Ovary (tissue), 9 donors: ENCODE data around the gene BHLHE23. TPM values are rescaled to one million over a fixed set of nuclear protein-coding genes. Genes with fewer than 3 reads are reported as not detected.

Experiments used
- DNase-seq, 5 donors: peaks; one replicate each; pipeline ENCODE4 v3.0.0-alpha.2; 2019 to 2020
- H3K27ac ChIP-seq, 2 donors: fragments of 200-600 bp; one replicate each; pipeline versions ENCODE4 v1.5.1 to v1.8.0; 2019 to 2022
- H3K27me3 ChIP-seq: fragments of 200-600 bp; one replicate; pipeline ENCODE4 v1.8.0; 2022
- H3K36me3 ChIP-seq: fragments of 200-600 bp; sonication (generic); one replicate; pipeline ENCODE4 v1.5.1; 2019
- H3K4me1 ChIP-seq: one replicate; pipeline ENCODE4 v1.8.1; 2013; ENCODE audit warnings: mild to moderate bottlenecking, moderate library complexity; ENCODE audit not compliant: insufficient read depth
- H3K4me3 ChIP-seq: fragments of 200-600 bp; sonication (generic); one replicate; pipeline ENCODE4 v1.5.1; 2017
- H3K9me3 ChIP-seq, 2 donors: fragments of 200-600 bp in 1 of 2; sonication (generic) in 1 of 2; one replicate each; pipeline versions ENCODE4 v1.5.1 to v1.8.1; 2013 to 2019; ENCODE audit warnings: mild to moderate bottlenecking in 1 of 2, moderate library complexity in 1 of 2
- CTCF ChIP-seq, 3 donors: fragments of 450-650 bp in 2 of 3; fragments of 200-600 bp in 1 of 3; IDR thresholded peaks; one replicate each; pipeline versions ENCODE4 v1.5.1 to v1.8.0; 2016 to 2022; ENCODE audit warnings: antibody characterized with exemption in 3 of 3, mild to moderate bottlenecking in 1 of 3
- EP300 ChIP-seq: sonication (generic); formaldehyde crosslinking; IDR thresholded peaks from one replicate; pipeline ENCODE4 v1.6.1; 2017; ENCODE audit warnings: antibody characterized with exemption
- POLR2A ChIP-seq: fragments of 450-650 bp; IDR thresholded peaks from one replicate; pipeline ENCODE4 v1.6.1; 2017; ENCODE audit warnings: antibody characterized with exemption, mild to moderate bottlenecking, moderate library complexity
- WGBS, 3 donors: extraction: QIAGEN DNeasy Blood & Tissue Kit in 1 of 3; methylation state at CpG; one replicate each; pipeline versions ENCODE4 v1.1.5 to v1.1.7; 2013 to 2017; 5-methylcytosine and 5-hydroxymethylcytosine counted together
- intact Hi-C, 4 donors: fragments of 100-400 bp; cut with DNase I; formaldehyde crosslinking; loops; one replicate each; pipeline versions ENCODE4 v1.11.0 to v1.15.1; 2022 to 2023
- polyA plus RNA-seq, 2 donors: library from polyadenylated mRNA; stranded (reverse); fragments of 200-250 nt in 1 of 2; fragments of 350-450 nt in 1 of 2; fragmentation: Illumina TruSeq in 1 of 2; extraction: RNeasy Lipid Tissue Mini Kit (QIAGEN cat#74804) in 1 of 2; gene quantifications; one replicate each; pipeline ENCODE4 v1.2.3, GENCODE V29; 2013 to 2014
- total RNA-seq, 7 donors: library from RNA; depleted of rRNA in 2 of 7; stranded (reverse); fragments of >200 nt in 2 of 7; fragmentation: NEBNext Ultra II Directional in 3 of 7; extraction: Animal tissue kit (Norgen Biotek cat#: 25700) in 3 of 7; gene quantifications; one replicate each; pipeline versions ENCODE4 v1.1.0 to v1.2.4, GENCODE V29; 2016 to 2023
- donor health status: DM: no; HTN: no; CAD: no; lungs with moderate emphysema.
- donor health status: DM: no; HTN: no; CAD: no.
- donor health status: Bipolar disorder and iron deficiency.
- donor health status: DM: yes; HTN: yes; CAD: no.
- donor health status: DM: no; HTN: no; CAD: no.
- donor health status: DM: yes; HTN: yes; CAD: no.

Gene BHLHE23
- total and polyA plus RNA-seq, 9 donors = not detected

DNA sequence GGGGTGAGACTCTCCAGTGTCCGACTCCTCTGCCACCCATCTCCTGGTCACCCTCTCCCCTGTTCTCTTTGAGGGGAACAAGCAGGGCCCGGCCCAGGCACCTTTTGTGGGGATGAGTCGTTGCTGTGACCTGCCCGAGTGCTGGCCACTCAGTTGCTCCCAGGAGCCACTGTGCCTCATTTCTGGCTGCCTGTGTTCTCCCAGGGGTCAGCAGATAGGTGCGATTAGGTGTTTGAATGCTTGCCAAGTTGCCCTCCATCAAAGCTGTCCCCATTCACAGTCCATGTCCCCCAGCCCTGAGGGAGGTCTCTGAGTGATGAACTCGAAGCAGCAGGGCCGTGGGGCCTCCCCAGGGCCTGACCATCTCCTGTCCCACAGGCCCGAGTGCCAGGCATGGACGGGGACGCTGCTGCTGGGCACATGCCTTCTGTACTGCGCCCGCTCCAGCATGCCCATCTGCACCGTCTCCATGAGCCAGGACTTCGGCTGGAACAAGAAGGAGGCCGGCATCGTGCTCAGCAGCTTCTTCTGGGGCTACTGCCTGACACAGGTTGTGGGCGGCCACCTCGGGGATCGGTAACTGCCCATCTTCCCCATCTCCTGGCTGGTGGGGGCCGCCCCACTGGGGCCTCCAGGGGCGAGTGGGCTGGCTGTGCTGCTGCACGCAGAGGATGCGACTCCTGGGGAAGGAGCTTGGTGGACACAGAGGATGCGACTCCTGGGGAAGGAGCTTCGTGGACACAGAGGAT lies 50.2 kb downstream of the BHLHE23 start:
- no peak overlapping the region for H3K4me3 ChIP-seq
- H3K27me3 ChIP-seq = no peaks in the 10 kb centered on the region
- TF ChIP-seq EP300 (no peak), CTCF (IDR thresholded peaks at IDR 0.05) (no peak), POLR2A (no peak)
- 91 to 93% (median 92%) methylated on average over 24 to 25 of the region's 25 CpGs for WGBS, 3 donors
- no peak overlapping the region for H3K27ac ChIP-seq
- no peaks in the 10 kb centered on the region for H3K36me3 ChIP-seq
- intact Hi-C loops = no loop called here
- H3K9me3 ChIP-seq = no peaks in the 10 kb centered on the region
- no peak for DNase-seq
- peaks cover 22% of the 10 kb centered on the region for H3K4me1 ChIP-seq

Other genes with a start within 250 kb of the BHLHE23 start
- 10 to 100 TPM in 5 of 7 donors, 1 to 10 TPM in 2; 7.9 to 15.2 (median 12.6) TPM for gene MRGBP, start 210.5 kb downstream of the BHLHE23 start, total RNA-seq
- gene MRGBP, start 210.5 kb downstream of the BHLHE23 start, polyA plus RNA-seq = 10 to 100 TPM in 1 of 2 donors, 1 to 10 TPM in 1; 6.2 to 11.3 TPM
- 10 to 100 TPM; 40.3 to 52.9 (median 45.4) TPM for gene OGFR, start 202.1 kb downstream of the BHLHE23 start, total RNA-seq
- gene OGFR, start 202.1 kb downstream of the BHLHE23 start, polyA plus RNA-seq = 10 to 100 TPM; 28.6 to 43.0 TPM
- 1 to 10 TPM in 5 of 7 donors, under 1 TPM in 1, not detected in 1; 0.83 to 2.6 (median 1.6) TPM for gene COL9A3, start 189.9 kb downstream of the BHLHE23 start, total RNA-seq
- 1 to 10 TPM in 1 of 2 donors, under 1 TPM in 1; 0.65 to 3.0 TPM for gene COL9A3, start 189.9 kb downstream of the BHLHE23 start, polyA plus RNA-seq
- 10 to 100 TPM in 5 of 7 donors, 1 to 10 TPM in 2; 8.5 to 17.9 (median 15.0) TPM for gene TCFL5, start 145.1 kb downstream of the BHLHE23 start, total RNA-seq
- gene TCFL5, start 145.1 kb downstream of the BHLHE23 start, polyA plus RNA-seq = 10 to 100 TPM in 1 of 2 donors, 1 to 10 TPM in 1; 8.1 to 10.5 TPM
- gene DIDO1, start 80.5 kb downstream of the BHLHE23 start, total RNA-seq = 10 to 100 TPM; 49.4 to 82.2 (median 69.8) TPM
- gene DIDO1, start 80.5 kb downstream of the BHLHE23 start, polyA plus RNA-seq = 10 to 100 TPM; 42.9 to 47.0 TPM
- gene GID8, start 68.8 kb downstream of the BHLHE23 start, total RNA-seq = 10 to 100 TPM; 23.6 to 54.3 (median 47.0) TPM
- gene GID8, start 68.8 kb downstream of the BHLHE23 start, polyA plus RNA-seq = 10 to 100 TPM; 26.5 to 30.1 TPM
- gene SLC17A9, start 54.3 kb downstream of the BHLHE23 start, total RNA-seq = 1 to 10 TPM; 1.8 to 7.7 (median 4.8) TPM
- 1 to 10 TPM in 1 of 2 donors, under 1 TPM in 1; 0.68 to 2.6 TPM for gene SLC17A9, start 54.3 kb downstream of the BHLHE23 start, polyA plus RNA-seq
- gene YTHDF1, start 209.2 kb upstream of the BHLHE23 start, total RNA-seq = 10 to 100 TPM; 17.6 to 39.4 (median 35.0) TPM
- gene YTHDF1, start 209.2 kb upstream of the BHLHE23 start, polyA plus RNA-seq = 10 to 100 TPM; 17.0 to 30.5 TPM
- gene BIRC7, start 228.9 kb upstream of the BHLHE23 start, total RNA-seq = 1 to 10 TPM in 1 of 7 donors, under 1 TPM in 1, not detected in 5; 0.60 to 1.1 TPM
- not detected for gene BIRC7, start 228.9 kb upstream of the BHLHE23 start, polyA plus RNA-seq
- gene NKAIN4, start 247.5 kb upstream of the BHLHE23 start, total RNA-seq = under 1 TPM in 2 of 7 donors, not detected in 5; 0.18 to 0.24 TPM
- gene NKAIN4, start 247.5 kb upstream of the BHLHE23 start, polyA plus RNA-seq = not detected